ENCODE measurements around the gene ABCA7. TPM values are rescaled to one million over a fixed set of nuclear protein-coding genes. Genes with fewer than 3 reads are reported as not detected.

The ABCA7 gene
- total RNA-seq, 2 donors from 2014 or later, result 33.7 to 87.3 TPM

DNA sequence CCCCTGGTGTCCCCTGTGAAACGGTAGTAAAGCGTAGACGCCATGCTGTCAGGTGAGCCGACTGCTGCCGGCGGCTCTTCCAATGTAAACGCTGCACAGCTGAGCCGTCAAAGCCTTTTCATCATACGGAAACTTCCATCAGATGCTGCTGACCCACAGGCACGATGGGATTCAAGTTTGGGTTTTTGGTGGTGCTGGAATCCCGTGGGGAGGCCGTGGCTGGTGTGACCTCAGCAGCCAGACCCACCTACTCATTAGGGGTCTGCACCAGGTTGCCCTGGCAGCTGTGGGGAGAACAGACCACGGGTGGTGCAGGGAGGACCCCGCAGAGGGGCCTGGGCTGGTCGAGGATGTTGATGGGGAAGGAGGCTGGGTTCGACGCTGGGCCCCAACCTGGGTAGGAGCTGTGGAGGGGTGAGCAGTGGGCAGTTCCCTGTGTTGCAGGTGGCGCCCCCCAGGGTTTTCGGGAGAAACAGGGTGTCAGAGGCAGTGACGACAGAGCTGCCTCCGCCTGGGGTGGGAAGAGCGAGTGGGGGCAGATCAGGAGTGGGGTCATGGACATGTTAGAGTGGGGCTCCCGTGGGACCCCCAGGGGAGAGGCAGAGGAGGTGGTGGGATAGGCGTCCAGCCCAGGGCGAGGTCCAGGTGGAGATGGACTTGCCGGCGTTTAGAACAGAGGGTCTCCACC lies 33.1 kb upstream of the ABCA7 start:
- Histone ChIP-seq H3K4me1 (peaks cover under 1% of the 10 kb centered on the region), H3K36me3 (replicated peaks in 1 of 2; ENCODE audit: insufficient read depth in 1 of 2, low read depth in 2 of 2) (peaks cover 5 to 15% of the 10 kb centered on the region in 2 donors), H3K27ac (no peak overlapping the region), H3K4me3 (no peak overlapping the region), H3K27me3 (peaks cover 0 to 4% of the 10 kb centered on the region in 2 donors), H3K9me3 (no peaks in the 10 kb centered on the region)
- 63 to 64% methylated on average over 13 to 27 of the region's 27 CpGs for WGBS, 2 donors
- ATAC-seq (no peak), DNase-seq (no peak)
- TF ChIP-seq, protein P1, sequence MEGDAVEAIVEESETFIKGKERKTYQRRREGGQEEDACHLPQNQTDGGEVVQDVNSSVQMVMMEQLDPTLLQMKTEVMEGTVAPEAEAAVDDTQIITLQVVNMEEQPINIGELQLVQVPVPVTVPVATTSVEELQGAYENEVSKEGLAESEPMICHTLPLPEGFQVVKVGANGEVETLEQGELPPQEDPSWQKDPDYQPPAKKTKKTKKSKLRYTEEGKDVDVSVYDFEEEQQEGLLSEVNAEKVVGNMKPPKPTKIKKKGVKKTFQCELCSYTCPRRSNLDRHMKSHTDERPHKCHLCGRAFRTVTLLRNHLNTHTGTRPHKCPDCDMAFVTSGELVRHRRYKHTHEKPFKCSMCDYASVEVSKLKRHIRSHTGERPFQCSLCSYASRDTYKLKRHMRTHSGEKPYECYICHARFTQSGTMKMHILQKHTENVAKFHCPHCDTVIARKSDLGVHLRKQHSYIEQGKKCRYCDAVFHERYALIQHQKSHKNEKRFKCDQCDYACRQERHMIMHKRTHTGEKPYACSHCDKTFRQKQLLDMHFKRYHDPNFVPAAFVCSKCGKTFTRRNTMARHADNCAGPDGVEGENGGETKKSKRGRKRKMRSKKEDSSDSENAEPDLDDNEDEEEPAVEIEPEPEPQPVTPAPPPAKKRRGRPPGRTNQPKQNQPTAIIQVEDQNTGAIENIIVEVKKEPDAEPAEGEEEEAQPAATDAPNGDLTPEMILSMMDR (IDR thresholded peaks at IDR 0.05), result no peak
- TF ChIP-seq POLR2A (IDR thresholded peaks at IDR 0.05), result no peak
- intact Hi-C loops (cut with DNase I), result no loop called here

DNA sequence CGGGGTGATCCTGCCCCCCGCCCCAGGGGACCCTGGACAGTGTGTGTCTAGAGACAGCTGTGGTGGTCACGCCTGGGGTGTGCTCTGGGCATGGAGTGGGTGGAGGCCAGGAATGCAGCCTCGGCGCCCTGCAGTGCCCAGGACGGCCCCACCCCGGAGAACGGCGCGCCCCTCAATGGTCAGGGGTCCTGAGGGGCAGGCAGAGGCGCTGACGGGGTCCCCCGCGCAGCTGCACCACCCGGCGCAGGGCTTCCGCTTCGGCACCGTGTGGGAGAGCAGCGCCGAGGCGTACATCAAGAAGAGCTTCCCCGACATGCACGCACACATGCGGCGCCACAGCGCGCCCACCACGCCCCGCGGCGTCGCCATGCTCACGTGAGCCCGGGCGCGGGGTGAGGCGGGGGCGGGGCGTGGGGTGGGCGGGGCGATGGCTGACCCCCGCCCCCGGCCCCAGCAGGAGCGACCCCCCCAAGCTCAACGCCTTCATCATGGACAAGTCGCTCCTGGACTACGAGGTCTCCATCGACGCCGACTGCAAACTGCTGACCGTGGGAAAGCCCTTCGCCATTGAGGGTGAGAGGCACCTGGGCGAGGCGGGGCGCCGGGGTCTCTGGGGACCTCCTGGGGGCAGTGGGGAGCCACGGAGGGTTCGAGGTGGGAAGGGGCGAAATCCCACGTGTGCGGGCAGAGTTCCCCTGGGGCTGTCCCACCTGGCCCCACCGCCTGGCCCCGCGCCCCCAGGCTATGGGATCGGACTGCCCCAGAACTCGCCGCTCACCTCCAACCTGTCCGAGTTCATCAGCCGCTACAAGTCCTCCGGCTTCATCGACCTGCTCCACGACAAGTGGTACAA lies 32.3 kb upstream of the ABCA7 start:
- TF ChIP-seq POLR2A (IDR thresholded peaks at IDR 0.05), result no peak
- TF ChIP-seq, protein P1 (IDR thresholded peaks at IDR 0.05), result no peak
- H3K9me3 ChIP-seq, result no peaks in the 10 kb centered on the region
- H3K27ac ChIP-seq, result no peak overlapping the region
- 68 to 82% methylated on average over 5 to 58 of the region's 73 CpGs for WGBS, 2 donors
- no peak overlapping the region for H3K4me3 ChIP-seq
- no peak for DNase-seq
- ATAC-seq, result no peak
- H3K36me3 ChIP-seq (replicated peaks in 1 of 2; ENCODE audit: insufficient read depth in 1 of 2, low read depth in 2 of 2), result peaks cover 5 to 22% of the 10 kb centered on the region in 2 donors
- H3K4me1 ChIP-seq, result no peaks in the 10 kb centered on the region
- H3K27me3 ChIP-seq, result peaks cover 0 to 2% of the 10 kb centered on the region in 2 donors
- intact Hi-C loops (cut with DNase I), result no loop called here

DNA sequence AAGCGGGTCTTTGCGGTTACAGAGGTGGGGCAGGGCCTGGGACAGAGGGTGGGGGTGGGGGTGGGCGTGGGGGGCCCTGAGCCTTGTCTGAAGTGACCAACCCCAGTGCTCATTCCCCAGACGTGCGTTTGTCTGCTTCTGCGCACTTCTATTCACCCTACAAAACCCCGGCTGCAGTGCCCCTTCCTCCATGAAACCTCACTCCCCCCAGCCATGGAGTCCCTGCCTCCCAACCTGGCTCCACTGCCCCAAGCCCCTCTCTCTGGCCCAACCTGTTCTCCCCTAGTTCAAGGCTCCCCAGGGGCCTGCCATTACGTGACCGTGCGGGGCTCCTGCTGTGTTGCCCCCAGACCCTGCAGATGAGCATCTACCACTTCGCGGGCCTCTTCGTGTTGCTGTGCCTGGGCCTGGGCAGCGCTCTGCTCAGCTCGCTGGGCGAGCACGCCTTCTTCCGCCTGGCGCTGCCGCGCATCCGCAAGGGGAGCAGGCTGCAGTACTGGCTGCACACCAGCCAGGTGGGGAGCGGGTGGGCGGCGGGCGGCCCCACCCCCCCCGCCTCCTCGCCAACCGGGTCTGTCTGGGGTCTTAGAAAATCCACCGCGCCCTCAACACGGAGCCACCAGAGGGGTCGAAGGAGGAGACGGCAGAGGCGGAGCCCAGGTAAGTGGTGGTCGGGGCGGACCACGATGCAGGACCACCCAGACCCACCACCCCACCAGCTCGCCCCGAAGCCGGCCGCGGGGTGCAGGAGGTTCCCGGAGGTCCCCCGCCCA lies 31.5 kb upstream of the ABCA7 start:
- Histone ChIP-seq H3K4me1 (no peaks in the 10 kb centered on the region), H3K27me3 (no peaks in the 10 kb centered on the region), H3K36me3 (replicated peaks in 1 of 2; ENCODE audit: insufficient read depth in 1 of 2, low read depth in 2 of 2) (peaks cover 5 to 22% of the 10 kb centered on the region in 2 donors), H3K4me3 (no peak overlapping the region), H3K9me3 (no peaks in the 10 kb centered on the region), H3K27ac (no peak overlapping the region)
- no peak for ATAC-seq
- WGBS, 2 donors, result 90 to 92% methylated on average over 25 to 38 of the region's 45 CpGs
- DNase-seq, result no peak
- TF ChIP-seq, protein P1 (IDR thresholded peaks at IDR 0.05), result no peak
- no peak for TF ChIP-seq POLR2A (IDR thresholded peaks at IDR 0.05)
- intact Hi-C loops (cut with DNase I), result no loop called here

DNA sequence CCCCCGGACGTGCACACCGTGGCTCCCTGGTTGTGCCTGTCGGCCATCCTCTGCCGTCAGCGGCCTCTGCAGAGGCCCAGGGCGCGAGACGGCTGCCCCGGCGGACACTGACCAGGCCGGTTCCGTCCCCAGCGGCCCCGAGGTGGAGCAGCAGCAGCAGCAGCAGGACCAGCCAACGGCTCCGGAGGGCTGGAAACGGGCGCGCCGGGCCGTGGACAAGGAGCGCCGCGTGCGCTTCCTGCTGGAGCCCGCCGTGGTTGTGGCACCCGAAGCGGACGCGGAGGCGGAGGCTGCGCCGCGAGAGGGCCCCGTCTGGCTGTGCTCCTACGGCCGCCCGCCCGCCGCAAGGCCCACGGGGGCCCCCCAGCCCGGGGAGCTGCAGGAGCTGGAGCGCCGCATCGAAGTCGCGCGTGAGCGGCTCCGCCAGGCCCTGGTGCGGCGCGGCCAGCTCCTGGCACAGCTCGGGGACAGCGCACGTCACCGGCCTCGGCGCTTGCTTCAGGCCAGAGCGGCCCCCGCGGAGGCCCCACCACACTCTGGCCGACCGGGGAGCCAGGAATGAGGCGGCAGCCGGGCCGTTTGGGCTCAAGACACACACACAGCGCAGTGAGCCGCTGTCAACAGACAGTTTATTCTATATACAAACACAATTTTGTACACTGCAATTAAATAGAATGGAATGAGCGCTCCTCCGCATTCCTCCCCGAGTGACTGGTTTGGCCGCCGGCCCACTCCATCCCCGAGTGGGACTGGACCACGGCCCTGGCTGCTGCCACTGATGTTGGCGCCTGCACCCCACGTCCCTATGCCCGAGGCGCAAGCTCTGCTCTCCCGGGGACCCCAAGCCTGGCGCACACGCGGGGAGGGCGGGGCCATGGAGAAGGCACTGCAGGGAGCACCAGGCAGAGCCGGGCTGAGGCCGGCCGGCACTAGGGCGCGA lies 30.6 kb upstream of the ABCA7 start:
- DNase-seq (no peak), ATAC-seq (no peak)
- TF ChIP-seq, protein P1 (IDR thresholded peaks at IDR 0.05), result no peak
- TF ChIP-seq POLR2A (IDR thresholded peaks at IDR 0.05), result no peak
- intact Hi-C loops (cut with DNase I), result no loop called here
- Histone ChIP-seq H3K9me3 (no peaks in the 10 kb centered on the region), H3K27me3 (no peaks in the 10 kb centered on the region), H3K4me1 (no peaks in the 10 kb centered on the region), H3K27ac (no peak overlapping the region), H3K36me3 (replicated peaks in 1 of 2; ENCODE audit: insufficient read depth in 1 of 2, low read depth in 2 of 2) (peaks cover 5 to 22% of the 10 kb centered on the region in 2 donors), H3K4me3 (no peak overlapping the region)
- 83 to 84% methylated on average over 32 to 79 of the region's 92 CpGs for whole genome bisulfite sequencing, 2 donors
